Colonic mucosa (tissue), 4 donors: ENCODE measurements around the gene CTTN. TPM values are rescaled to one million over a fixed set of nuclear protein-coding genes. Genes with fewer than 3 reads are reported as not detected.

Experiments used
- DNase-seq: peaks from one replicate; pipeline ENCODE4 v3.0.0-alpha.2; 2020
- H3K27ac ChIP-seq: fragments of 200-600 bp; one replicate; pipeline ENCODE4 v1.8.0; 2021
- H3K27me3 ChIP-seq: fragments of 200-600 bp; one replicate; pipeline ENCODE4 v1.8.0; 2021
- H3K36me3 ChIP-seq: fragments of 200-600 bp; one replicate; pipeline ENCODE4 v1.8.0; 2021
- H3K4me1 ChIP-seq: fragments of 200-600 bp; one replicate; pipeline ENCODE4 v1.8.0; 2021; ENCODE audit warnings: mild to moderate bottlenecking
- H3K4me3 ChIP-seq: fragments of 200-600 bp; one replicate; pipeline ENCODE4 v1.8.0; 2021
- H3K9ac ChIP-seq, 2 donors: one replicate each; pipeline ENCODE4 v1.7.0; 2013; ENCODE audit warnings: control low read depth in 2 of 2, low read depth in 2 of 2, low read length in 2 of 2
- H3K9me3 ChIP-seq: fragments of 200-600 bp; one replicate; pipeline ENCODE4 v1.8.0; 2021
- CTCF ChIP-seq: fragments of 200-600 bp; IDR thresholded peaks from one replicate; pipeline ENCODE4 v1.8.0; 2022; ENCODE audit warnings: antibody characterized with exemption, mild to moderate bottlenecking
- intact Hi-C: fragments of 100-400 bp; cut with DNase I; formaldehyde crosslinking; loops from one replicate; pipeline ENCODE4 v1.14.1; 2022
- total RNA-seq, 2 donors: library from RNA; stranded (reverse); fragmentation: NEBNext Ultra II Directional in 1 of 2; extraction: Animal tissue kit (Norgen Biotek cat#: 25700) in 1 of 2; gene quantifications; one replicate each; pipeline ENCODE4 v1.2.1, GENCODE V29; 2021
- donor health status: healthy.
- donor health status: DM: no; HTN: no; CAD: no.
- donor health status: DM: no; HTN: no; CAD: no.

CTTN gene
- total RNA-seq, 2 donors from 2014 or later, result 249 to 302 TPM

- intact Hi-C loops, result no loop called here
- TF ChIP-seq CTCF, result no peak
- Histone ChIP-seq H3K9me3 (no peaks in the 10 kb centered on the region), H3K4me1 (no peaks in the 10 kb centered on the region), H3K9ac (no peak overlapping the region), H3K36me3 (peaks cover 25% of the 10 kb centered on the region), H3K27me3 (no peaks in the 10 kb centered on the region), H3K27ac (no peak overlapping the region), H3K4me3 (no peak overlapping the region)
- no peak for DNase-seq
Measured at GRCh38 chr11:70420008-70420464, 21.7 kb downstream of the CTTN start.

- no peak for DNase-seq
- H3K9ac ChIP-seq, result no peak overlapping the region
- intact Hi-C loops, result no loop called here
- no peaks in the 10 kb centered on the region for H3K27me3 ChIP-seq
- no peak overlapping the region for H3K27ac ChIP-seq
- H3K4me3 ChIP-seq, result no peak overlapping the region
- peaks cover 20% of the 10 kb centered on the region for H3K36me3 ChIP-seq
- no peaks in the 10 kb centered on the region for H3K9me3 ChIP-seq
- no peak for TF ChIP-seq CTCF
- H3K4me1 ChIP-seq, result no peaks in the 10 kb centered on the region
Measured at GRCh38 chr11:70420496-70420895, 22.2 kb downstream of the CTTN start.

GRCh38 chr11:70421123-70421522 lies 22.8 kb downstream of the CTTN start:
- no peak for TF ChIP-seq CTCF
- Histone ChIP-seq H3K4me3 (no peak overlapping the region), H3K36me3 (peaks cover 17% of the 10 kb centered on the region), H3K27me3 (no peaks in the 10 kb centered on the region), H3K9ac (no peak overlapping the region), H3K9me3 (no peaks in the 10 kb centered on the region), H3K27ac (no peak overlapping the region), H3K4me1 (no peaks in the 10 kb centered on the region)
- DNase-seq, result no peak
- intact Hi-C loops, result no loop called here

- H3K27ac ChIP-seq, result no peak overlapping the region
- DNase-seq, result no peak
- intact Hi-C loops, result no loop called here
- no peak overlapping the region for H3K9ac ChIP-seq
- no peaks in the 10 kb centered on the region for H3K27me3 ChIP-seq
- no peaks in the 10 kb centered on the region for H3K4me1 ChIP-seq
- H3K9me3 ChIP-seq, result no peaks in the 10 kb centered on the region
- no peak for TF ChIP-seq CTCF
- H3K4me3 ChIP-seq, result no peak overlapping the region
- H3K36me3 ChIP-seq, result peaks cover 13% of the 10 kb centered on the region
Measured at GRCh38 chr11:70422692-70423522, 24.6 kb downstream of the CTTN start.

- intact Hi-C loops, result no loop called here
- no peaks in the 10 kb centered on the region for H3K27me3 ChIP-seq
- no peaks in the 10 kb centered on the region for H3K4me1 ChIP-seq
- H3K36me3 ChIP-seq, result peaks cover 13% of the 10 kb centered on the region
- H3K4me3 ChIP-seq, result no peak overlapping the region
- no peak overlapping the region for H3K9ac ChIP-seq
- no peak overlapping the region for H3K27ac ChIP-seq
- no peak for DNase-seq
- no peak for TF ChIP-seq CTCF
- no peaks in the 10 kb centered on the region for H3K9me3 ChIP-seq
Measured at GRCh38 chr11:70423523-70424505, 25.5 kb downstream of the CTTN start.
